Measurements from ENCODE around the gene STAT5B. TPM values are rescaled to one million over a fixed set of nuclear protein-coding genes. Genes with fewer than 3 reads are reported as not detected.
"Not testable (repeated sequence)": the region's sequence is repeated elsewhere in the genome, so short reads cannot be mapped to it uniquely, and the experiment has no call there.

STAT5B gene
- total RNA-seq, 1 donor from 2014 or later = 82.6 TPM

- H3K4me3 Mint-ChIP-seq = no peak overlapping the region
- H3K27ac Mint-ChIP-seq = no peak overlapping the region
- POLR2A ChIA-PET = interaction anchor here (0.5 to 0.6 kb wide), 3 partner anchors 19 to 311 kb away, joined by 5 to 11 read pairs (median 6); no protein-coding TSS in a partner anchor
- no peak for DNase-seq
- intact Hi-C loops (cut with micrococcal nuclease) = no loop called here
- no peaks in the 10 kb centered on the region for H3K27me3 Mint-ChIP-seq
- CTCF ChIA-PET = no interaction called here
- peaks cover 13% of the 10 kb centered on the region for H3K36me3 Mint-ChIP-seq (ENCODE audit: low read depth)
- H3K9me3 Mint-ChIP-seq = no peaks in the 10 kb centered on the region
- no peak for ATAC-seq (ENCODE audit: low read depth)
- no peak for TF ChIP-seq CTCF (IDR thresholded peaks at IDR 0.05)
- H3K4me1 Mint-ChIP-seq = peaks cover 28% of the 10 kb centered on the region
Observed at GRCh38 chr17:42190491-42191274, 85.5 kb downstream of the STAT5B start.

GRCh38 chr17:42189651-42189965, 86.6 kb downstream of the STAT5B start:
- intact Hi-C loops (cut with micrococcal nuclease) = no loop called here
- ChIA-PET POLR2A (interaction anchor here (0.6 to 2.0 kb wide), 2 partner anchors 59 to 244 kb away, joined by 7 to 8 read pairs; no protein-coding TSS in a partner anchor), CTCF (no interaction called here)
- no peaks in the 10 kb centered on the region for H3K27me3 Mint-ChIP-seq
- H3K4me3 Mint-ChIP-seq = no peak overlapping the region
- H3K36me3 Mint-ChIP-seq (ENCODE audit: low read depth) = peaks cover 13% of the 10 kb centered on the region
- H3K9me3 Mint-ChIP-seq = no peaks in the 10 kb centered on the region
- TF ChIP-seq CTCF (IDR thresholded peaks at IDR 0.05) = no peak
- DNase-seq (no peak), ATAC-seq (ENCODE audit: low read depth) (no peak)
- peaks cover 32% of the 10 kb centered on the region for H3K4me1 Mint-ChIP-seq
- H3K27ac Mint-ChIP-seq = no peak overlapping the region

GRCh38 chr17:42188749-42189650, 87.2 kb downstream of the STAT5B start:
- intact Hi-C loops (cut with micrococcal nuclease) = no loop called here
- no peak for TF ChIP-seq CTCF (IDR thresholded peaks at IDR 0.05)
- DNase-seq (no peak), ATAC-seq (ENCODE audit: low read depth) (no peak)
- ChIA-PET POLR2A (interaction anchor here (0.6 to 2.0 kb wide), 3 partner anchors 60 to 244 kb away, joined by 4 to 8 read pairs (median 7); no protein-coding TSS in a partner anchor), CTCF (no interaction called here)
- no peaks in the 10 kb centered on the region for H3K27me3 Mint-ChIP-seq
- no peak overlapping the region for H3K27ac Mint-ChIP-seq
- no peaks in the 10 kb centered on the region for H3K9me3 Mint-ChIP-seq
- H3K4me3 Mint-ChIP-seq = no peak overlapping the region
- peaks cover 31% of the 10 kb centered on the region for H3K4me1 Mint-ChIP-seq
- peaks cover 10% of the 10 kb centered on the region for H3K36me3 Mint-ChIP-seq (ENCODE audit: low read depth)

- H3K27ac Mint-ChIP-seq = no peak overlapping the region
- no peak overlapping the region for H3K4me3 Mint-ChIP-seq
Observed at GRCh38 chr17:42187833-42188232, 88.4 kb downstream of the STAT5B start.

GRCh38 chr17:42186191-42186590, 90.0 kb downstream of the STAT5B start:
- ATAC-seq (ENCODE audit: low read depth); intact Hi-C loops (cut with micrococcal nuclease); POLR2A ChIA-PET; DNase-seq; H3K9me3 Mint-ChIP-seq; H3K36me3 Mint-ChIP-seq (ENCODE audit: low read depth); H3K27me3 Mint-ChIP-seq; H3K4me3 Mint-ChIP-seq; H3K27ac Mint-ChIP-seq: not testable (repeated sequence)
- CTCF ChIA-PET = interaction anchor here (0.7 kb wide), 1 partner anchor 59 kb away, joined by 4 read pairs; no protein-coding TSS in a partner anchor
- peaks cover 38% of the 10 kb centered on the region for H3K4me1 Mint-ChIP-seq

More at GRCh38 chr17:42187833-42188232, 88.4 kb downstream of the STAT5B start:
- CTCF ChIA-PET = interaction anchor here (0.8 kb wide), 1 partner anchor 34 kb away, joined by 3 read pairs; no protein-coding TSS in a partner anchor
- no peak for ATAC-seq (ENCODE audit: low read depth)
- POLR2A ChIA-PET = interaction anchor here (0.6 to 2.0 kb wide), 4 partner anchors 8 to 270 kb away, joined by 4 to 7 read pairs (median 4); partner anchors contain the start of gene STAT5A
- intact Hi-C loops (cut with micrococcal nuclease) = no loop called here
- Mint-ChIP-seq H3K4me1 (peaks cover 30% of the 10 kb centered on the region), H3K9me3 (no peaks in the 10 kb centered on the region), H3K27me3 (no peaks in the 10 kb centered on the region), H3K36me3 (ENCODE audit: low read depth) (peaks cover 9% of the 10 kb centered on the region)
- DNase-seq = no peak
- TF ChIP-seq CTCF (IDR thresholded peaks at IDR 0.05) = no peak

Data from activated B cell treated with CpG ODN at 0.5 μM for 24 hours (primary cell).